ENCODE results near the gene DGCR2.

The DGCR2 gene

DNA sequence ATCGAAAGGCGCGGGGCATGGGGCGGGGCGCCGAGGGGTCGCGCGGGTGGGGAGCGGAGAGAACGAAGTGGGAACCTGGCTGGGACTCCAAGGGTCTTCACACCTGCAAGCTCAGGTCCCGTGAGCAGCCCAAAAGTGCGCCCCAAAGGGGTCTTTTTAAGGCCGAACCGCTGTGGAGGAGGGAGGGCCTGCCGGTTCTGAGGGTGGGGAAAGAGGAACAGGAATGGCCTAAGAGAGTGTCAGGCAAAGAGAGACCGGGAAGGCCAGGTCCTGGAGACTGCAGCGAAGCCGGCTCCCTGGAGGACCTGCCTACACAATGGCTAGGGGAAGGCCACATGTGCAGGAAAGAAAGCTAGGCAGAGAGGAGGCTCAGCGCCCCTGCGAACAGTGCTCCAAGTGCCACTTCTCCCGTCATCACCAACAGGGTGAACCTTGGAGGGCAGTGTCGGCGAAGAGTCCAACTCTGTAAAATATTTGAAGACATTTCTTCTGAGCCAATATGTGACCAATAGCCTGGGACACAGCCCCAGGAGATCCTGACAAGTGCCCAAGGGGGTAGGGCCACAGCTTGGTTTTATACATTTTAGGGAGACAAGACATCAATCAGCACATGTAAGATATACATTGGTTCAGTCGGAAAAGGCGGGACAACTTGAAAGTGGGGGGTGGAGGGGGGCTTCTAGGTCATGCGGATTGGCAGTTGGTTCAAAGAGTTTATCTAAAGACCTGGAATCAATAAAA is 710 bp upstream of the DGCR2 start:
- Histone ChIP-seq H3K4me3 (ENCODE audit: low read depth in 1 of 2, low read length in 2 of 2) (peak overlapping the region; percentile 38 to 60; a peak in 3 of 4 replicates), H3K9me3 (ENCODE audit: insufficient read depth, low read length, severe bottlenecking) (no peaks in the 10 kb centered on the region), H2AFZ (ENCODE audit: low read depth, low read length) (peak overlapping the region; percentile 93), H3K4me2 (ENCODE audit: insufficient read depth, low read length) (peak overlapping the region; percentile 92), H3K27me3 (ENCODE audit: insufficient read depth, low read length, poor library complexity) (no peaks in the 10 kb centered on the region), H3K4me1 (ENCODE audit: insufficient read depth, low read length) (peaks cover 38% of the 10 kb centered on the region), H4K20me1 (ENCODE audit: insufficient read depth, low read length) (peaks cover 35% of the 10 kb centered on the region), H3K79me2 (ENCODE audit: insufficient read depth, low read length) (peaks cover 43% of the 10 kb centered on the region), H3K27ac (ENCODE audit: low read length) (peak overlapping the region; percentile 48), H3K36me3 (ENCODE audit: insufficient read depth, low read length) (peaks cover 31% of the 10 kb centered on the region), H3K9ac (ENCODE audit: low read depth, low read length) (peak overlapping the region; percentile 89)
- TF ChIP-seq, protein P1, sequence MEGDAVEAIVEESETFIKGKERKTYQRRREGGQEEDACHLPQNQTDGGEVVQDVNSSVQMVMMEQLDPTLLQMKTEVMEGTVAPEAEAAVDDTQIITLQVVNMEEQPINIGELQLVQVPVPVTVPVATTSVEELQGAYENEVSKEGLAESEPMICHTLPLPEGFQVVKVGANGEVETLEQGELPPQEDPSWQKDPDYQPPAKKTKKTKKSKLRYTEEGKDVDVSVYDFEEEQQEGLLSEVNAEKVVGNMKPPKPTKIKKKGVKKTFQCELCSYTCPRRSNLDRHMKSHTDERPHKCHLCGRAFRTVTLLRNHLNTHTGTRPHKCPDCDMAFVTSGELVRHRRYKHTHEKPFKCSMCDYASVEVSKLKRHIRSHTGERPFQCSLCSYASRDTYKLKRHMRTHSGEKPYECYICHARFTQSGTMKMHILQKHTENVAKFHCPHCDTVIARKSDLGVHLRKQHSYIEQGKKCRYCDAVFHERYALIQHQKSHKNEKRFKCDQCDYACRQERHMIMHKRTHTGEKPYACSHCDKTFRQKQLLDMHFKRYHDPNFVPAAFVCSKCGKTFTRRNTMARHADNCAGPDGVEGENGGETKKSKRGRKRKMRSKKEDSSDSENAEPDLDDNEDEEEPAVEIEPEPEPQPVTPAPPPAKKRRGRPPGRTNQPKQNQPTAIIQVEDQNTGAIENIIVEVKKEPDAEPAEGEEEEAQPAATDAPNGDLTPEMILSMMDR (IDR thresholded peaks at IDR 0.05; ENCODE audit: borderline replicate concordance, extremely low read depth, low read length, poor library complexity, severe bottlenecking), result no peak
- no peak for TF ChIP-seq EZH2 (IDR thresholded peaks at IDR 0.05; ENCODE audit: borderline replicate concordance, low read depth, low read length, severe bottlenecking)
- DNase-seq (no peak), ATAC-seq (ENCODE audit: insufficient read depth, low read depth) (no peak)

DNA sequence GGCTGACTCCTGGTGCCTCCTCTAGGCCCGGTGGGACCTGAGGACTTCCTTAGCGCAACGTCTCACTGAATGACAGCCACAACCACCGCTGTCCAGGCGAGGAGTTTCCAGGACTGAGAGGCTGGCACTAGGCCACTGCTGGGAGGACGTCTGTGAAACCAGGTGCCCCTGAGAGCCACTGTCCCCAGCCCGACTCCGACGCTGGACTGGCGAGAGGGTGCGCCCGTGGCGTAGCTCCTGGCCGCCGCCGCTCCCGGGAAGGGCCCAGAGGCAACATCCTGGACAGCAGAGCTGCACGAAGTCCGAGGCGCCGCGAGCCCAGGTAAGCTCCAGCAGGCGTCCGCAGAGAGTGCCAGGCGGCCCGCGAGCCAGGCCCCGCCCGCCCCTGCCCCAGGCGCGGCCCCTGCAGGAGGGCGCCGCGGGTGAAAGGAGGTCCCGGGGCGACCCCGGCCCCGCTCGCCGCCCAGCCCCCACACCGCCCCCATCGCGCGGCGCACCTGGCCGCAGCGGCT is 525 bp downstream of the DGCR2 start:
- H3K9ac ChIP-seq (ENCODE audit: low read depth, low read length), result peak overlapping the region; percentile 89
- peak overlapping the region; percentile 94 for H3K4me2 ChIP-seq (ENCODE audit: insufficient read depth, low read length)
- H3K27me3 ChIP-seq (ENCODE audit: insufficient read depth, low read length, poor library complexity), result no peaks in the 10 kb centered on the region
- peak overlapping the region; percentile 95 for H2AFZ ChIP-seq (ENCODE audit: low read depth, low read length)
- H3K79me2 ChIP-seq (ENCODE audit: insufficient read depth, low read length), result peaks cover 55% of the 10 kb centered on the region
- peaks cover 41% of the 10 kb centered on the region for H3K4me1 ChIP-seq (ENCODE audit: insufficient read depth, low read length)
- no peak for TF ChIP-seq EZH2 (IDR thresholded peaks at IDR 0.05; ENCODE audit: borderline replicate concordance, low read depth, low read length, severe bottlenecking)
- TF ChIP-seq, protein P1 (IDR thresholded peaks at IDR 0.05; ENCODE audit: borderline replicate concordance, extremely low read depth, low read length, poor library complexity, severe bottlenecking), result peak; percentile 14
- H3K36me3 ChIP-seq (ENCODE audit: insufficient read depth, low read length), result peaks cover 39% of the 10 kb centered on the region
- H3K4me3 ChIP-seq (ENCODE audit: low read depth in 1 of 2, low read length in 2 of 2), result peak overlapping the region; percentile 92 to 100
- H3K9me3 ChIP-seq (ENCODE audit: insufficient read depth, low read length, severe bottlenecking), result no peaks in the 10 kb centered on the region
- peak; percentile 25 for ATAC-seq (ENCODE audit: insufficient read depth, low read depth)
- H4K20me1 ChIP-seq (ENCODE audit: insufficient read depth, low read length), result peaks cover 46% of the 10 kb centered on the region
- H3K27ac ChIP-seq (ENCODE audit: low read length), result peak overlapping the region; percentile 90
- peak; percentile 40 for DNase-seq

DNA sequence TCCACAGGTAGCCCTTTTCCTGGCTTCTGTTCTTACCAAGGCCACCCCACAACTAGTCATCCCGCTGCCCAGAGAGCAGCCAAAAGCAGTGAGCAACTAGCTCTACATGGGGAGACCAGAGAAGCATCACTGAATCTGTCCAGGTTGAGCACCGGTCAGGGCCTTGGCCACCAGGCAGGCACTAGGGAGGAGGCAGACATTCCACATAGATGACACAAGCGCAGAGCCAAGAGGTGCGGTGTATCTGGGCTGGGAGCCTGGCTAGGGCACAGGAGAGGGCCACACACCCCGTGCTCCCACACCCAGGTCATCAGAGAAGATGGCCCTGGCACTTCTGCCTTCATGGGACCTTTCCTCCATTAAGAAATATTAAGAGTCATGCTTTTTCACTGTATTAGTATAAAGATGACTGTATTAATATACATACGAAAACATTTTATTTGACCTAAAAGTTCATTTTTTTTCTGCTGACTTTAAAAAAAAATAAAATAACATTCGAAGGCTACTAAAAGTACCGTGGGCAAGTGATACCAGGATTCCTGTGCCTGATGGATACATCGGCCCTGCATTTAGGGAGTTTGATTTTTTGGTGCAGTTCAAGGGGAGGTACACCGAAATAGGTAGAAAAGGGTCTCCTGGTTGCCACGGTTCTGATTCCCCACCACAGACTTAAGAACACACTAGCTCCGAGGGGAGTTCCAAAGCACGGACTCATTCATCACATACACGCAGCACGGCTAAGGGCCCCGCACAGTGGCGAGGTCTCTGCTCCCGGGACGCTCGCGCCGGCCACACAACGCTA is 1.2 kb downstream of the DGCR2 start:
- Histone ChIP-seq H4K20me1 (ENCODE audit: insufficient read depth, low read length) (peaks cover 52% of the 10 kb centered on the region), H3K9me3 (ENCODE audit: insufficient read depth, low read length, severe bottlenecking) (no peaks in the 10 kb centered on the region), H3K27ac (ENCODE audit: low read length) (peak overlapping the region; percentile 90), H3K9ac (ENCODE audit: low read depth, low read length) (peak overlapping the region; percentile 89), H3K36me3 (ENCODE audit: insufficient read depth, low read length) (peaks cover 42% of the 10 kb centered on the region), H3K27me3 (ENCODE audit: insufficient read depth, low read length, poor library complexity) (no peaks in the 10 kb centered on the region), H3K4me1 (ENCODE audit: insufficient read depth, low read length) (peaks cover 41% of the 10 kb centered on the region), H3K4me2 (ENCODE audit: insufficient read depth, low read length) (peak overlapping the region; percentile 94), H2AFZ (ENCODE audit: low read depth, low read length) (peak overlapping the region; percentile 95), H3K4me3 (ENCODE audit: low read depth in 1 of 2, low read length in 2 of 2) (peak overlapping the region; percentile 92 to 100; a peak in 3 of 4 replicates), H3K79me2 (ENCODE audit: insufficient read depth, low read length) (peaks cover 62% of the 10 kb centered on the region)
- no peak for ATAC-seq (ENCODE audit: insufficient read depth, low read depth)
- TF ChIP-seq, protein P1 (IDR thresholded peaks at IDR 0.05; ENCODE audit: borderline replicate concordance, extremely low read depth, low read length, poor library complexity, severe bottlenecking), result no peak
- no peak for TF ChIP-seq EZH2 (IDR thresholded peaks at IDR 0.05; ENCODE audit: borderline replicate concordance, low read depth, low read length, severe bottlenecking)
- DNase-seq, result no peak

Measured in DND-41 (cell line).